ENCODE measurements around the gene ATP6V0C. TPM values are rescaled to one million over a fixed set of nuclear protein-coding genes. Genes with fewer than 3 reads are reported as not detected.

Gene ATP6V0C
- total RNA-seq, 2 donors from 2014 or later, result 33.5 to 38.9 TPM

DNA sequence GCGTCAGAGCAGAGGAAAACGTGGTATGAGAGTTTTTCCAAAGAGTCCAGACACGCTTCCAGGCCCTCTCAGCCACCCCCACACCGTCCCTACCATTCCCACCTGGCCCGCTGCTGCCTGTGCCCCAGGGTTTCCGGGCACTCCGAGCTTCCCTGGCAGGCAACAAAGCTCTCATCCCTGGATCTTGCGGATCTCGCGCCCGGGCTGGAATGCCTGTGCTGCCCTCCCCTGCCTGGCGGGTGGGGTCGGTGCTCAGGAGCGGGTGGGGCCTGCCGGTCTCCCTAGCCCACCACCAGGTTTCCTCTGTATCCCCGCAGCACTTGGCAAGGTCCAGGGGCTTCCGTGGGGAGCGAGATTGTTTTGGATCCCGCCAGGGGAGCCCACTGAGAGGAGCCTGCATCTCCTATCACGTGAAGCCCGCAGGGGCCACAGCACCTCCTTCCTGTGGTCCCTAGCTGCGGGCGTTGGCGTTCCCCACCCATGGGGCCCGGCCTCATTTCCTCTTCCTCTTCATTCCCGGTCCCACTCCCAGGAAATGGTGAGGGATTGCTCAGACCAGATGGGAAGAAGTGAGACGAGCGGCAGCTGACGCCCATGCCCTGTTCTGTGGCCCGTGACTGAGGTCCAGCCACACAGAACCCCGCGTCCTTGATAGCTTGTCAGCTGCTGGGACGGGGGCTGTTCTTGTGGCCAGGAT, 27.8 kb upstream of the ATP6V0C start:
- no peaks in the 10 kb centered on the region for H3K27me3 ChIP-seq
- WGBS, 2 donors, result 74 to 76% methylated on average over 21 to 33 of the region's 33 CpGs
- TF ChIP-seq, protein P1, sequence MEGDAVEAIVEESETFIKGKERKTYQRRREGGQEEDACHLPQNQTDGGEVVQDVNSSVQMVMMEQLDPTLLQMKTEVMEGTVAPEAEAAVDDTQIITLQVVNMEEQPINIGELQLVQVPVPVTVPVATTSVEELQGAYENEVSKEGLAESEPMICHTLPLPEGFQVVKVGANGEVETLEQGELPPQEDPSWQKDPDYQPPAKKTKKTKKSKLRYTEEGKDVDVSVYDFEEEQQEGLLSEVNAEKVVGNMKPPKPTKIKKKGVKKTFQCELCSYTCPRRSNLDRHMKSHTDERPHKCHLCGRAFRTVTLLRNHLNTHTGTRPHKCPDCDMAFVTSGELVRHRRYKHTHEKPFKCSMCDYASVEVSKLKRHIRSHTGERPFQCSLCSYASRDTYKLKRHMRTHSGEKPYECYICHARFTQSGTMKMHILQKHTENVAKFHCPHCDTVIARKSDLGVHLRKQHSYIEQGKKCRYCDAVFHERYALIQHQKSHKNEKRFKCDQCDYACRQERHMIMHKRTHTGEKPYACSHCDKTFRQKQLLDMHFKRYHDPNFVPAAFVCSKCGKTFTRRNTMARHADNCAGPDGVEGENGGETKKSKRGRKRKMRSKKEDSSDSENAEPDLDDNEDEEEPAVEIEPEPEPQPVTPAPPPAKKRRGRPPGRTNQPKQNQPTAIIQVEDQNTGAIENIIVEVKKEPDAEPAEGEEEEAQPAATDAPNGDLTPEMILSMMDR (IDR thresholded peaks at IDR 0.05), result no peak
- TF ChIP-seq POLR2A (IDR thresholded peaks at IDR 0.05), result no peak
- no peaks in the 10 kb centered on the region for H3K36me3 ChIP-seq (replicated peaks in 1 of 2; ENCODE audit: insufficient read depth in 1 of 2, low read depth in 2 of 2)
- ATAC-seq, result no peak
- no peaks in the 10 kb centered on the region for H3K9me3 ChIP-seq
- peak overlapping the region in 1 of 4 donors; percentile 72 for H3K27ac ChIP-seq
- peak in 1 of 4 donors; percentile 15 for DNase-seq
- intact Hi-C loops (cut with DNase I), result no loop called here
- H3K4me3 ChIP-seq, result no peak overlapping the region
- peaks cover 67% of the 10 kb centered on the region for H3K4me1 ChIP-seq

DNA sequence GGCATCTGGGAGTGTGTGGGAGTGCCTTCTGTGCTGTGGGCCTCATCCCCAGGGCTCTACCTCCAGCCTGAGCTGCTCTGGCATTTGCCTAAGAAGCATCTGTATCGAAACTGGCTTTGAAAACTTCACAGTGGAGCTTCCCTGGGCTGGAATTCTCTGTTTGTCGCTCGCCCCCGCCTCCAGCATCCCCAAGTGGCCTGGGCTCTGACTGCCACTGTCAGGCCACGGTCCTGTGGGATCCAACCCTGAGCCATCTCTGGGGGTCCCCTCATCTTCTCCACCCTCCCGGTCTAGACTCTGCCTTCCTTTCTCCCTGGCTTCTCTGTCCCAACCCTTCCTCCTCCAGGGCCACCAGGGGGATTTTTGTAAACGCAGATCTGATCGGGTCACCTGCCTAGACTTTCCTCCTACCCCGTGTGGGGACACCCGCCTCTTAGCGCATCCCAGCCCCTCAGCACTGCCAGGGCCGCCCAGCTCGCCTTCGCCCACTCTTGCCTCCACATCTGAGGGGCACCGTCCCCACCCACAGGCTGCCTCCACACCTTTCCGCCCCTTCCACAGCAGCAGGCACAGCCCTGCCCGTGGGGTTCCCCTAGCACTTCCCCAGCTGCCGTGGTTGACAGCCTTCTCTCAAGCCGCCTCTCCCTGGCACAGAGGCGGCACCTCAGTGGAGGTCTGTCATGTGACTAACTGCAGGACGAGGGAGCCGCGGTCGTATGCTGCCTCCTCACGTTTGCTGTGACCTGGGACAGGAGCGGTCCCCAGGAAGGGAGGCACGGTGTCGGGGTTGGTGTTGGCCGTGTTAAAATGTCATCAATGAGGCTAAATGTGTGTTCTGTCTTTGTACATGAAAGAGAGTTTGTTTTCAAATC, 26.9 kb upstream of the ATP6V0C start:
- TF ChIP-seq, protein P1 (IDR thresholded peaks at IDR 0.05), result peak in 5 of 7 experiments; percentile 19 to 68 (median 50)
- TF ChIP-seq POLR2A (IDR thresholded peaks at IDR 0.05), result no peak
- Histone ChIP-seq H3K27ac (peak overlapping the region in 3 of 4 donors; percentile 27 to 72 (median 46)), H3K27me3 (no peaks in the 10 kb centered on the region), H3K36me3 (replicated peaks in 1 of 2; ENCODE audit: insufficient read depth in 1 of 2, low read depth in 2 of 2) (no peaks in the 10 kb centered on the region), H3K4me3 (no peak overlapping the region), H3K4me1 (peaks cover 60% of the 10 kb centered on the region), H3K9me3 (no peaks in the 10 kb centered on the region)
- DNase-seq, result peak; percentile 66 to 79 (median 74)
- intact Hi-C loops (cut with DNase I), result no loop called here
- WGBS, 2 donors, result 44 to 62% methylated on average over 13 to 29 of the region's 29 CpGs
- peak; percentile 73 for ATAC-seq

DNA sequence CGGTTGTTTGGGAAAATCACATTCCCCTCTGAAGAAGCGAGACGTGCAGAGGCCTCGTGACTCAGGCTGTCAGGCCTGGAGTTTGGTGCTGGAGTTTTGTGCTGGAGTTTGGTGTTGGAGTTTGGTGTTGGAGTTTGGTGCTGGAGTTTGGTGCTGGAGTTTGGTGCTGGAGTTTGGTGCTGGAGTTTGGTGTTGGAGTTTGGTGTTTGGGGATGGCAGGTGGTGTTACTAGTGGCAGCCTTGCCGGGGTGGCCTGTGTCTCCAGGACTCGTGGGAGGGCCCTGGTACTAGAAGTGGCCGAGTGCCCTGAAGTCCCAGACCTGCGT, 26.3 kb upstream of the ATP6V0C start:
- whole genome bisulfite sequencing, 2 donors, result 51 to 63% methylated on average over 8 of the region's 8 CpGs
- ATAC-seq (no peak), DNase-seq (peak in 1 of 4 donors; percentile 10)
- intact Hi-C loops (cut with DNase I), result no loop called here
- Histone ChIP-seq H3K4me1 (peaks cover 60% of the 10 kb centered on the region), H3K4me3 (no peak overlapping the region), H3K27ac (peak overlapping the region in 3 of 4 donors; percentile 27 to 72 (median 46)), H3K27me3 (no peaks in the 10 kb centered on the region), H3K36me3 (replicated peaks in 1 of 2; ENCODE audit: insufficient read depth in 1 of 2, low read depth in 2 of 2) (no peaks in the 10 kb centered on the region), H3K9me3 (no peaks in the 10 kb centered on the region)
- TF ChIP-seq, protein P1 (IDR thresholded peaks at IDR 0.05), result no peak
- no peak for TF ChIP-seq POLR2A (IDR thresholded peaks at IDR 0.05)

DNA sequence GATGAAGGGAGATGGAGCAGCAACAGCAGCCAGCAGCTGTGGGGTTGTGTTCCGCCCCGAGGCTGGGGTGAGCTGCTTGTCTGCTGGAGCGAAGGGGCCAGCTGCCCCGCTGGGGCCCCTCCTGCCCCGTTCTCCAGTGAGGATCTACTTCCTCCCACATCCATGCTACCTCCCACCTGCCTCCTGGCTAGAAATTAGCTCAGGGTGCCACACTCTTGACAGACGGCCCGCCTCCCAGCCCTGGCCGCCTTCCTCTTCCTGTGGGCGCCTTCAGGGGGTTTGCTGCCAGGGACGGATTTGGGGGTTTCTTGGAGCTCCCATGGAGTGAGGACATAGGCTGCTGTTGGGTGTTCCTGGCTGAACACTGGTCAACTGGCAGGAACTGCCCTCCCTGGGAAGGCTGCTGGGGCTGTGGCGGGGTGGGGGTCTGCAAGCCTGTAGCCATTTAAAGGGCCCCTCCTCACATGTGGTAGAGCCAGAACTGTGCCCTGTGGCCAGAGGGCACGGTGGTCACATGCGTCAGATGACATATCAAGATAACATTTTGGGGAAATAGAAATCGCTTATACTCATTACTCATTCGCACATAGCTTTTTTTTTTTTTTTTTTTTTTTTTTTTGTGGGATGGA, 25.7 kb upstream of the ATP6V0C start:
- no peaks in the 10 kb centered on the region for H3K27me3 ChIP-seq
- H3K4me1 ChIP-seq, result peaks cover 60% of the 10 kb centered on the region
- H3K27ac ChIP-seq, result peak overlapping the region in 2 of 4 donors; percentile 46 to 72
- DNase-seq (peak in 1 of 4 donors; percentile 9), ATAC-seq (no peak)
- 60 to 85% methylated on average over 12 to 15 of the region's 15 CpGs for WGBS, 2 donors
- H3K9me3 ChIP-seq, result no peaks in the 10 kb centered on the region
- intact Hi-C loops (cut with DNase I), result no loop called here
- no peak for TF ChIP-seq POLR2A (IDR thresholded peaks at IDR 0.05)
- TF ChIP-seq, protein P1 (IDR thresholded peaks at IDR 0.05), result no peak
- no peak overlapping the region for H3K4me3 ChIP-seq
- no peaks in the 10 kb centered on the region for H3K36me3 ChIP-seq (replicated peaks in 1 of 2; ENCODE audit: insufficient read depth in 1 of 2, low read depth in 2 of 2)

Data from body of pancreas (tissue), 4 donors.